ENCODE measurements around the gene TUBGCP3. TPM values are rescaled to one million over a fixed set of nuclear protein-coding genes. Genes with fewer than 3 reads are reported as not detected.

The TUBGCP3 gene
- total RNA-seq, 3 donors from 2014 or later (not counting 1 experiment from before 2014, with no cell fraction given), result 43.0 to 57.9 (median 53.6) TPM

GRCh38 chr13:112449545-112449930, 138.4 kb downstream of the TUBGCP3 start:
- no peaks in the 10 kb centered on the region for H3K9me3 ChIP-seq (ENCODE audit: control insufficient read depth, insufficient read depth, low read length)
- Mint-ChIP-seq H3K27me3 (ENCODE audit: low read depth in 2 of 2) (no peaks in the 10 kb centered on the region), H3K4me3 (no peak overlapping the region), H3K36me3 (no peaks in the 10 kb centered on the region), H3K9me3 (no peaks in the 10 kb centered on the region), H3K27ac (no peak overlapping the region), H3K4me1 (no peaks in the 10 kb centered on the region)
- H3K4me3 ChIP-seq (ENCODE audit: low read length), result no peak overlapping the region
- 76% methylated on average over 15 of the region's 16 CpGs for WGBS (ENCODE audit: insufficient coverage)
- TF ChIP-seq CTCF (IDR thresholded peaks at IDR 0.05), result no peak
- intact Hi-C loops (cut with micrococcal nuclease), result loop anchor here (10.0 kb wide), 1 partner anchor 975 kb away; no protein-coding TSS in a partner anchor
- H3K36me3 ChIP-seq (ENCODE audit: control insufficient read depth, insufficient read depth, low read length), result no peaks in the 10 kb centered on the region
- ATAC-seq (no peak), DNase-seq (peak in 1 of 2 donors; percentile 11)
- no peaks in the 10 kb centered on the region for H3K27me3 ChIP-seq (ENCODE audit: control insufficient read depth, insufficient read depth, low read length)
- H3K27ac ChIP-seq (ENCODE audit: low read length), result no peak overlapping the region
- no peaks in the 10 kb centered on the region for H3K4me1 ChIP-seq (ENCODE audit: control insufficient read depth, insufficient read depth, low read length)

GRCh38 chr13:112448621-112449544, 139.1 kb downstream of the TUBGCP3 start:
- H3K4me1 ChIP-seq (ENCODE audit: control insufficient read depth, insufficient read depth, low read length), result no peaks in the 10 kb centered on the region
- Mint-ChIP-seq H3K27ac (no peak overlapping the region), H3K36me3 (no peaks in the 10 kb centered on the region), H3K27me3 (ENCODE audit: low read depth in 2 of 2) (peaks cover 0 to under 1% of the 10 kb centered on the region in 2 donors), H3K4me3 (no peak overlapping the region), H3K9me3 (no peaks in the 10 kb centered on the region), H3K4me1 (no peaks in the 10 kb centered on the region)
- ATAC-seq, result no peak
- no peaks in the 10 kb centered on the region for H3K9me3 ChIP-seq (ENCODE audit: control insufficient read depth, insufficient read depth, low read length)
- TF ChIP-seq CTCF (IDR thresholded peaks at IDR 0.05), result no peak
- H3K27ac ChIP-seq (ENCODE audit: low read length), result no peak overlapping the region
- H3K36me3 ChIP-seq (ENCODE audit: control insufficient read depth, insufficient read depth, low read length), result no peaks in the 10 kb centered on the region
- H3K27me3 ChIP-seq (ENCODE audit: control insufficient read depth, insufficient read depth, low read length), result no peaks in the 10 kb centered on the region
- DNase-seq, result peak in 1 of 2 donors; percentile 7
- WGBS (ENCODE audit: insufficient coverage), result 80% methylated on average over 20 of the region's 20 CpGs
- H3K4me3 ChIP-seq (ENCODE audit: low read length), result no peak overlapping the region
- intact Hi-C loops (cut with micrococcal nuclease), result loop anchor here (10.0 kb wide), 1 partner anchor 974 kb away; no protein-coding TSS in a partner anchor

GRCh38 chr13:112447761-112448603, 140.0 kb downstream of the TUBGCP3 start:
- H3K4me3 Mint-ChIP-seq, result no peak overlapping the region
- H3K4me1 Mint-ChIP-seq, result no peaks in the 10 kb centered on the region
- H3K27ac ChIP-seq (ENCODE audit: low read length), result no peak overlapping the region
- H3K27me3 ChIP-seq (ENCODE audit: control insufficient read depth, insufficient read depth, low read length), result no peaks in the 10 kb centered on the region
- ATAC-seq (no peak), DNase-seq (peak in 1 of 2 donors; percentile 4)
- no peaks in the 10 kb centered on the region for H3K9me3 Mint-ChIP-seq
- H3K36me3 Mint-ChIP-seq, result no peaks in the 10 kb centered on the region
- H3K4me3 ChIP-seq (ENCODE audit: low read length), result no peak overlapping the region
- peaks cover 8 to 10% of the 10 kb centered on the region in 2 donors for H3K27me3 Mint-ChIP-seq (ENCODE audit: low read depth in 2 of 2)
- H3K36me3 ChIP-seq (ENCODE audit: control insufficient read depth, insufficient read depth, low read length), result no peaks in the 10 kb centered on the region
- H3K4me1 ChIP-seq (ENCODE audit: control insufficient read depth, insufficient read depth, low read length), result no peaks in the 10 kb centered on the region
- H3K27ac Mint-ChIP-seq, result no peak overlapping the region
- 85% methylated on average over 27 of the region's 27 CpGs for WGBS (ENCODE audit: insufficient coverage)
- TF ChIP-seq CTCF (IDR thresholded peaks at IDR 0.05), result no peak
- no peaks in the 10 kb centered on the region for H3K9me3 ChIP-seq (ENCODE audit: control insufficient read depth, insufficient read depth, low read length)
- intact Hi-C loops (cut with micrococcal nuclease), result loop anchor here (10.0 kb wide), 1 partner anchor 973 kb away; no protein-coding TSS in a partner anchor
